GM12878 (cell line): ENCODE measurements around the gene CRB3.

Experiments
- CTCF ChIP-seq, 3 experiments: IDR thresholded peaks in 2 of 3; conservative IDR thresholded peaks in 1 of 3; 2 replicates each; pipeline ENCODE4 v1.5.1; 2011; ENCODE audit warnings: low read depth in 3 of 3, low read length in 3 of 3, mild to moderate bottlenecking in 3 of 3, control low read depth in 2 of 3, moderate library complexity in 2 of 3, inconsistent platforms in 1 of 3, mixed read lengths in 1 of 3; ENCODE audit not compliant: control insufficient read depth in 2 of 3, insufficient read depth in 1 of 3; ENCODE audit errors: extremely low read depth in 1 of 3
- EZH2 ChIP-seq: IDR thresholded peaks from 2 replicates; pipeline ENCODE4 v1.6.1; 2012; ENCODE audit warnings: low read depth, mild to moderate bottlenecking, control low read depth, inconsistent platforms, low read length, borderline replicate concordance; ENCODE audit not compliant: control insufficient read depth
- POLR2A ChIP-seq: IDR thresholded peaks from 2 replicates; pipeline ENCODE4 v1.6.1; 2011; ENCODE audit warnings: low read depth, mild to moderate bottlenecking, low read length
- REST ChIP-seq: IDR thresholded peaks from 2 replicates; pipeline ENCODE4 v1.6.1; 2012; ENCODE audit warnings: mild to moderate bottlenecking, low read depth, low read length
- SRF ChIP-seq, 2 experiments: IDR thresholded peaks; 2 replicates each; pipeline ENCODE4 v1.6.1; 2011; ENCODE audit warnings: low read depth in 2 of 2, low read length in 2 of 2, mild to moderate bottlenecking in 1 of 2, moderate library complexity in 1 of 2

- no peak for TF ChIP-seq EZH2
- no peak for TF ChIP-seq REST
- no peak for TF ChIP-seq CTCF (IDR thresholded peaks at IDR 0.05 in 2 of 3, conservative IDR thresholded peaks at IDR 0.05 in 1 of 3; ENCODE audit: control insufficient read depth in 2 of 3, extremely low read depth in 1 of 3, insufficient read depth in 1 of 3, low read depth in 3 of 3, low read length in 3 of 3)
- TF ChIP-seq POLR2A: no peak
- no peak for TF ChIP-seq SRF (IDR thresholded peaks at IDR 0.05; ENCODE audit: low read depth in 2 of 2, low read length in 2 of 2)
These were observed 17.6 kb upstream of the CRB3 start for GRCh38 chr19:6446452-6446851.
